Activated CD8-positive, alpha-beta memory T cell treated with anti-CD3 and anti-CD28 coated beads for 36 hours (primary cell): ENCODE results near the gene CLNK. TPM values are rescaled to one million over a fixed set of nuclear protein-coding genes. Genes with fewer than 3 reads are reported as not detected.

Experiments
- CTCF ChIA-PET: fragments of 350-600 bp; sonication (Branson Sonifier 250); formaldehyde crosslinking; loops from one replicate; lab custom pipeline; 2021; ENCODE audit warnings: antibody characterized with exemption; lab: Charles Lee
- POLR2A ChIA-PET: fragments of 350-600 bp; sonication (Branson Sonifier 250); formaldehyde crosslinking; loops from one replicate; lab custom pipeline; 2021; ENCODE audit warnings: antibody characterized with exemption; lab: Charles Lee
- total RNA-seq, 2 experiments: library from RNA; stranded (reverse); gene quantifications; one replicate each; pipeline ENCODE4 v1.2.3, GENCODE V29; 2021

Gene CLNK
- total RNA-seq, 2 experiments from 2014 or later, result 0.06 to 0.13 TPM

- CTCF ChIA-PET, result interaction anchor here (1.0 to 2.2 kb wide), 2 partner anchors 15 to 391 kb away, joined by 4 to 6 read pairs; no protein-coding TSS in a partner anchor
- POLR2A ChIA-PET, result no interaction called here
Measured at GRCh38 chr4:10552591-10553280, 131.8 kb downstream of the CLNK start.

GRCh38 chr4:10535912-10536311 is 148.7 kb downstream of the CLNK start:
- ChIA-PET POLR2A (no interaction called here), CTCF (interaction anchor here (1.0 kb wide), 1 partner anchor 378 kb away, joined by 4 read pairs; no protein-coding TSS in a partner anchor)

GRCh38 chr4:10534820-10535219 is 149.7 kb downstream of the CLNK start:
- ChIA-PET CTCF (no interaction called here), POLR2A (no interaction called here)

GRCh38 chr4:10532155-10532554 is 152.4 kb downstream of the CLNK start:
- ChIA-PET CTCF (no interaction called here), POLR2A (no interaction called here)

GRCh38 chr4:10530137-10530786 is 154.3 kb downstream of the CLNK start:
- ChIA-PET POLR2A (no interaction called here), CTCF (no interaction called here)

GRCh38 chr4:10529291-10530136 is 155.1 kb downstream of the CLNK start:
- POLR2A ChIA-PET, result no interaction called here
- CTCF ChIA-PET, result no interaction called here

- POLR2A ChIA-PET, result no interaction called here
Measured at GRCh38 chr4:10527438-10527837, 157.1 kb downstream of the CLNK start.

GRCh38 chr4:10526429-10527222 is 157.9 kb downstream of the CLNK start:
- ChIA-PET POLR2A (no interaction called here), CTCF (no interaction called here)

More at GRCh38 chr4:10527438-10527837, 157.1 kb downstream of the CLNK start:
- CTCF ChIA-PET, result no interaction called here

GRCh38 chr4:10524196-10524833 is 160.3 kb downstream of the CLNK start:
- CTCF ChIA-PET, result no interaction called here
- POLR2A ChIA-PET, result no interaction called here

GRCh38 chr4:10521424-10521823 is 163.1 kb downstream of the CLNK start:
- CTCF ChIA-PET, result no interaction called here

GRCh38 chr4:10509733-10510132 is 174.8 kb downstream of the CLNK start:
- ChIA-PET CTCF (no interaction called here), POLR2A (no interaction called here)

More at GRCh38 chr4:10521424-10521823, 163.1 kb downstream of the CLNK start:
- POLR2A ChIA-PET, result no interaction called here

- CTCF ChIA-PET, result no interaction called here
Measured at GRCh38 chr4:10506077-10506476, 178.5 kb downstream of the CLNK start.

GRCh38 chr4:10504570-10505179 is 179.9 kb downstream of the CLNK start:
- ChIA-PET CTCF (no interaction called here), POLR2A (no interaction called here)

More at GRCh38 chr4:10506077-10506476, 178.5 kb downstream of the CLNK start:
- POLR2A ChIA-PET, result no interaction called here

GRCh38 chr4:10502717-10503116 is 181.9 kb downstream of the CLNK start:
- ChIA-PET CTCF (no interaction called here), POLR2A (no interaction called here)

- ChIA-PET POLR2A (no interaction called here), CTCF (no interaction called here)
Measured at GRCh38 chr4:10500776-10501175, 183.8 kb downstream of the CLNK start.

GRCh38 chr4:10496200-10496599 is 188.4 kb downstream of the CLNK start:
- ChIA-PET CTCF (no interaction called here), POLR2A (no interaction called here)

GRCh38 chr4:10495651-10496050 is 188.9 kb downstream of the CLNK start:
- POLR2A ChIA-PET, result no interaction called here
- CTCF ChIA-PET, result no interaction called here

- ChIA-PET POLR2A (no interaction called here), CTCF (no interaction called here)
Measured at GRCh38 chr4:10492464-10492863, 192.1 kb downstream of the CLNK start.
